Vagina (tissue), 2 donors: ENCODE measurements around the gene SULT1C3. TPM values are rescaled to one million over a fixed set of nuclear protein-coding genes. Genes with fewer than 3 reads are reported as not detected.
"Not testable (repeated sequence)": the region's sequence is repeated elsewhere in the genome, so short reads cannot be mapped to it uniquely, and the experiment has no call there.

Source experiments
- DNase-seq, 2 donors: peaks; one replicate each; pipeline ENCODE4 v3.0.0-alpha.2; 2017; ENCODE audit errors: extremely low spot score in 2 of 2
- H3K27ac ChIP-seq: fragments of 200-600 bp; sonication (generic); one replicate; pipeline ENCODE4 v1.5.1; 2019
- H3K27me3 ChIP-seq: fragments of 200-600 bp; sonication (generic); one replicate; pipeline ENCODE4 v1.5.1; 2019
- H3K36me3 ChIP-seq, 2 donors: fragments of 200-600 bp; sonication (generic); one replicate each; pipeline ENCODE4 v1.5.1; 2017 to 2019
- H3K4me1 ChIP-seq: fragments of 200-600 bp; sonication (generic); one replicate; pipeline ENCODE4 v1.5.1; 2019
- H3K4me3 ChIP-seq, 2 donors: fragments of 200-600 bp; sonication (generic); 1 replicate in 1 of 2; 2 replicates in 1 of 2; pipeline ENCODE4 v1.5.1; 2016 to 2019
- H3K9me3 ChIP-seq: fragments of 200-600 bp; sonication (generic); one replicate; pipeline ENCODE4 v1.5.1; 2019
- CTCF ChIP-seq, 3 experiments: fragments of 450-650 bp in 2 of 3; fragments of 200-600 bp in 1 of 3; sonication (generic) in 1 of 3; IDR thresholded peaks; one replicate each; pipeline ENCODE4 v1.5.1; 2017 to 2019; ENCODE audit warnings: antibody characterized with exemption in 3 of 3, mild to moderate bottlenecking in 2 of 3, moderate library complexity in 2 of 3
- POLR2A ChIP-seq, 2 donors: fragments of 450-650 bp; IDR thresholded peaks; one replicate each; pipeline ENCODE4 v1.6.1; 2017; ENCODE audit warnings: antibody characterized with exemption in 2 of 2, mild to moderate bottlenecking in 2 of 2, moderate library complexity in 2 of 2
- POLR2AphosphoS5 ChIP-seq, 2 donors: sonication (generic); formaldehyde crosslinking; IDR thresholded peaks; one replicate each; pipeline ENCODE4 v1.9.0; 2017; ENCODE audit warnings: antibody characterized with exemption in 2 of 2, mild to moderate bottlenecking in 2 of 2, low read depth in 1 of 2; ENCODE audit not compliant: insufficient read depth in 1 of 2
- intact Hi-C: fragments of 100-400 bp; cut with DNase I; formaldehyde crosslinking; loops from one replicate; pipeline ENCODE4 v1.15.1; 2023
- total RNA-seq: library from RNA; depleted of rRNA; stranded (reverse); fragments of >200 nt; gene quantifications from one replicate; pipeline ENCODE4 v1.2.3, GENCODE V29; 2016

SULT1C3 gene
- total RNA-seq, 1 donor from 2014 or later, result not detected

- Histone ChIP-seq H3K27ac (no peak overlapping the region), H3K4me3 (no peak overlapping the region), H3K4me1 (no peaks in the 10 kb centered on the region), H3K9me3 (no peaks in the 10 kb centered on the region), H3K27me3 (no peaks in the 10 kb centered on the region), H3K36me3 (no peaks in the 10 kb centered on the region)
- no peak for DNase-seq
- TF ChIP-seq CTCF (IDR thresholded peaks at IDR 0.05), result no peak
- intact Hi-C loops, result no loop called here
These were observed 39.7 kb downstream of the SULT1C3 start for GRCh38 chr2:108279468-108279867.

GRCh38 chr2:108280466-108280865 is 40.7 kb downstream of the SULT1C3 start:
- no peaks in the 10 kb centered on the region for H3K36me3 ChIP-seq
- H3K27ac ChIP-seq, result no peak overlapping the region
- TF ChIP-seq POLR2A (IDR thresholded peaks at IDR 0.05) (no peak), POLR2AphosphoS5 (IDR thresholded peaks at IDR 0.05; ENCODE audit: insufficient read depth in 1 of 2, low read depth in 1 of 2) (no peak), CTCF (IDR thresholded peaks at IDR 0.05) (no peak)
- no peak overlapping the region for H3K4me3 ChIP-seq
- DNase-seq, result no peak
- H3K9me3 ChIP-seq, result no peaks in the 10 kb centered on the region
- H3K4me1 ChIP-seq, result no peaks in the 10 kb centered on the region
- intact Hi-C loops, result no loop called here
- no peaks in the 10 kb centered on the region for H3K27me3 ChIP-seq

DNA sequence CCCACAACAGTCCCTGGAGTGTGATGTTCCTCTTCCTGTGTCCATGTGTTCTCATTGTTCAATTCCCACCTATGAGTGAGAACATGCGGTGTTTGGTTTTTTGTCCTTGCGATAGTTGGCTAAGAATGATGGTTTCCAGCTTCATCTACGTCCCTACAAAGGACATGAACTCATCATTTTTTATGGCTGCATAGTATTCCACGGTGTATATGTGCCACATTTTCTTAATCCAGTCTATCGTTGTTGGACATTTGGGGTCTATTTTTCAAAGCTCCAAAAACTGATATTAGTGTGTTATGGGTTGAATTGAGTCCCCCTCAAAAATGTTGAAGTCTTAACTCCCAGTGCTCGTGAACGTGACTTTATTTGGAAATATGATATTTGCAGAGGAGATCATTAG is 44.8 kb downstream of the SULT1C3 start:
- intact Hi-C loops, DNase-seq: not testable (repeated sequence)

GRCh38 chr2:108285616-108286015 is 45.8 kb downstream of the SULT1C3 start:
- Histone ChIP-seq H3K4me1 (no peaks in the 10 kb centered on the region), H3K27ac (no peak overlapping the region), H3K9me3 (no peaks in the 10 kb centered on the region), H3K27me3 (no peaks in the 10 kb centered on the region), H3K36me3 (no peaks in the 10 kb centered on the region), H3K4me3 (no peak overlapping the region)
- TF ChIP-seq CTCF (IDR thresholded peaks at IDR 0.05) (no peak), POLR2AphosphoS5 (IDR thresholded peaks at IDR 0.05; ENCODE audit: insufficient read depth in 1 of 2, low read depth in 1 of 2) (no peak), POLR2A (IDR thresholded peaks at IDR 0.05) (no peak)
- intact Hi-C loops, result no loop called here
- no peak for DNase-seq

More for the DNA sequence above, 44.8 kb downstream of the SULT1C3 start:
- H3K27me3 ChIP-seq, H3K4me3 ChIP-seq, H3K27ac ChIP-seq, H3K4me1 ChIP-seq, H3K9me3 ChIP-seq, H3K36me3 ChIP-seq: not testable (repeated sequence)

DNA sequence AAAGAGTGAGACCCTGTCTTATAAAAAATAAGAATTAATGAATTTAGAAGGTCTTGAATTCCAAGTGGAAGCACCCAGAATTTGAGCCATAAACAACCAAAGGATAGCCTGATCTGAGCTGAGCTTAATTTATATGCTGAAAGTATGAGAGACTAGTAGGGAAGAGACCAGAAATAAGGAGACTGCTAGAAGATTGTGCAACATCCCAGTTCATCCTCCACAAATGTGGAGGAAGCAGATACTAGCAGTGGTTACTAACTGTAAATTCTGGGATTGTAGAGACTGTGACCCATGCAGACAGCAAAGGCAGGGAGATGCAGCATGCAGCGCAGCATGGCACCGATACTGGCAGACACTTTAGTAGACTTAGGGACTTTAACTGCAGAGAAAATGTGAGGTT is 47.4 kb downstream of the SULT1C3 start:
- H3K4me1 ChIP-seq, result no peaks in the 10 kb centered on the region
- no peaks in the 10 kb centered on the region for H3K9me3 ChIP-seq
- no peak overlapping the region for H3K4me3 ChIP-seq
- intact Hi-C loops, result no loop called here
- no peak for TF ChIP-seq POLR2AphosphoS5 (IDR thresholded peaks at IDR 0.05; ENCODE audit: insufficient read depth in 1 of 2, low read depth in 1 of 2)
- no peak for TF ChIP-seq POLR2A (IDR thresholded peaks at IDR 0.05)
- TF ChIP-seq CTCF (IDR thresholded peaks at IDR 0.05), result no peak
- H3K27ac ChIP-seq, result no peak overlapping the region
- no peaks in the 10 kb centered on the region for H3K27me3 ChIP-seq
- DNase-seq, result no peak
- H3K36me3 ChIP-seq, result no peaks in the 10 kb centered on the region

GRCh38 chr2:108288534-108289106 is 48.9 kb downstream of the SULT1C3 start, which contains the start of gene SULT1C2:
Gene SULT1C2, plus strand, starts transcription at chr2:108288895. Its CDS starts 4,773 bp downstream, at chr2:108293668.
- Histone ChIP-seq H3K9me3 (no peaks in the 10 kb centered on the region), H3K27ac (no peak within 1 kb of the TSS), H3K4me1 (no peaks in the 10 kb centered on the region), H3K36me3 (no peaks in the 10 kb centered on the region), H3K27me3 (no peaks in the 10 kb centered on the region), H3K4me3 (no peak within 1 kb of the TSS)
- TF ChIP-seq CTCF (IDR thresholded peaks at IDR 0.05) (no peak), POLR2A (IDR thresholded peaks at IDR 0.05) (no peak), POLR2AphosphoS5 (IDR thresholded peaks at IDR 0.05; ENCODE audit: insufficient read depth in 1 of 2, low read depth in 1 of 2) (no peak)
- DNase-seq, result no peak
- intact Hi-C loops, result no loop called here
